ENCODE measurements around the gene IMPDH2. TPM values are rescaled to one million over a fixed set of nuclear protein-coding genes. Genes with fewer than 3 reads are reported as not detected.
A peak's percentile ranks its signal among the peaks of the same experiment; 100 is the strongest.

Gene IMPDH2
- 479 and 516 TPM in 2 replicates for total RNA-seq

GRCh38 chr3:49028673-49029562, at the start of gene IMPDH2:
IMPDH2 (minus strand) TSS chr3:49029398; CDS start chr3:49029350, 48 bp downstream.

GRCh38 chr3:49021813-49022687, 7.1 kb downstream of the IMPDH2 start, which contains the start of gene NDUFAF3:
NDUFAF3 (plus strand) TSS chr3:49022121; CDS start chr3:49022145, 24 bp downstream.

GRCh38 chr3:49017971-49018706, 11.1 kb downstream of the IMPDH2 start, which contains the start of gene DALRD3:
DALRD3 (minus strand) TSS chr3:49018580; CDS start chr3:49018564, 16 bp downstream.

DNA sequence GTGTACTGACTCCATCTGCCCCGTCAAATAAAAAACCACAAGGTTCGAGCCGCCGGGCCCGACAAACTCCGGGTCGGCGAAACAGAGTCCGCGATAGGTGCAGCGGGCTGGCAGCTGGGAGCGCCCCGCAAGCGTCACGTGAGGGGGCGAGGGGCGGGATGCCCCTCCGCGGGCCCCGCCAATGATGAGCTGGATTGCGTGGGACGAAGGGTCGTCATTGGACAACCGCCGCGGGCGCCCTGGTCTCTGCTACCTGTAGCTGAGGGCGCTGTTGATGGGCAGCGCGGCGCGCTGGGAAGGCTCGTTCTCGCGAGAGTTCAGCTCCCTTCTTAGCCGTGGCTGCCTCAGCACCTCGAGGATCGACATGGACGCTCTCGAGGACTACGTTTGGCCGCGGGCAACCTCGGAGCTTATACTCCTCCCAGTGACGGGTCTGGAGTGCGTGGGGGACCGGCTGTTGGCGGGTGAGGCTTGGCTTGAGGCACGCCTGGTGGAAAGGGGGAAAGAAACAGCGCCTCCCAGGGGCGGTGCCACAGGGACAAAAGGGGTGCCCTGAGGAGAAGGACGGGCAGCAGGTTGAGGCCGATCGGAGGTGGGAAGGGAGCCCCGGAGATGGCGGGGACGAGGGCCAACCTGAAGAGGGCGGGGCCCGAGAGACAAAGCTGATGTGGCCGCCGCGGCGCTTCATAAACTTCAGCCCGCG, 22.0 kb downstream of the IMPDH2 start, which contains the start of gene WDR6:
TSS of gene WDR6 (plus strand) at position 324 of the 703 bp plus-strand sequence. CDS start at position 365, 41 bp downstream.

GRCh38 chr3:48989796-48990635, 39.2 kb downstream of the IMPDH2 start, which contains the start of gene P4HTM:
P4HTM (plus strand) TSS chr3:48990241; CDS start chr3:48990257, 16 bp downstream.

Small RNA genes lying within 50 kb of the gene (small RNA-seq; reads per million reads assigned to genes)
- gene MIR191 (18,047 reads per million, percentile 100 among the genes with 10 or more reads in this experiment), gene MIR425 (653 reads per million, percentile 99 among the genes with 10 or more reads in this experiment)

Other genes starting within 250 kb of the IMPDH2 start
- 35.6 and 57.3 TPM in 2 replicates for gene PRKAR2A, start 181.5 kb downstream of the IMPDH2 start, total RNA-seq
- gene SLC25A20, start 130.5 kb downstream of the IMPDH2 start, total RNA-seq = 9.9 and 12.9 TPM in 2 replicates
- gene ARIH2, start 110.6 kb downstream of the IMPDH2 start, total RNA-seq = 51.1 and 68.0 TPM in 2 replicates
- 20.5 and 29.4 TPM in 2 replicates for gene P4HTM, start 39.2 kb downstream of the IMPDH2 start, total RNA-seq
- 58.4 and 62.4 TPM in 2 replicates for gene WDR6, start 22.0 kb downstream of the IMPDH2 start, total RNA-seq
- gene DALRD3, start 10.8 kb downstream of the IMPDH2 start, total RNA-seq = 46.9 and 59.9 TPM in 2 replicates
- 42.8 and 47.8 TPM in 2 replicates for gene NDUFAF3, start 7.3 kb downstream of the IMPDH2 start, total RNA-seq
- 109 and 145 TPM in 2 replicates for gene QRICH1, start 64.7 kb upstream of the IMPDH2 start, total RNA-seq
- gene QARS1, start 75.4 kb upstream of the IMPDH2 start, total RNA-seq = 239 and 293 TPM in 2 replicates
- gene USP19, start 91.4 kb upstream of the IMPDH2 start, total RNA-seq = 32.0 and 41.1 TPM in 2 replicates
- gene LAMB2, start 103.7 kb upstream of the IMPDH2 start, total RNA-seq = 193 and 231 TPM in 2 replicates
- gene CCDC71, start 136.9 kb upstream of the IMPDH2 start, total RNA-seq = 23.1 and 24.6 TPM in 2 replicates
- gene KLHDC8B, start 142.2 kb upstream of the IMPDH2 start, total RNA-seq = 7.6 and 12.5 TPM in 2 replicates
- 1.2 and 1.8 TPM in 2 replicates for gene C3orf62, start 247.8 kb upstream of the IMPDH2 start, total RNA-seq

Measured in subcutaneous preadipocyte (primary cell).